LNCAP (cell line): ENCODE measurements around the gene RABGGTA.

Experiments used
- CTCF ChIP-seq: fragments of 450-650 bp; IDR thresholded peaks from 2 replicates; pipeline ENCODE4 v1.5.1; 2017; ENCODE audit warnings: mild to moderate bottlenecking

RABGGTA gene

GRCh38 chr14:24266344-24267244, 4.8 kb downstream of the RABGGTA start:
- no peak for TF ChIP-seq CTCF

DNA sequence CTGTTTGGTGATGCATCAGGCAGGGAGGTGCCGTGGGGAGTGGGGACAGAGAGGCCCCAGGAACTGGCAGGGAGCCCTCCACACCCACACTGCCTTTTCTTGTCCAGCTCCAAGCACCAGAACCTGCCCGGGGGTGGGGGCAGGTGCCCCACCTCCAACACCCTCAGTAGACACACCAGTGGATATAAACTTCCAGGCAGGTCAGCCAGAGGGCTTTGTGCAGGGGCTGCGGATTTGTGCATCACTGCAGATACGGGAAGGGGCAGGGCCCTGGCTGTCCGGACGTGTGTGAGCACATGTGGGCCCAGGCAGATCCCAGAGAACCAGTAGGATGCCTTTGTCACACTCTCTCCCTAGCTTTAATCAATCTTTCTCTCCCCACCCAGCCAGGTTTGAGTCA, 7.1 kb downstream of the RABGGTA start:
- TF ChIP-seq CTCF = no peak

DNA sequence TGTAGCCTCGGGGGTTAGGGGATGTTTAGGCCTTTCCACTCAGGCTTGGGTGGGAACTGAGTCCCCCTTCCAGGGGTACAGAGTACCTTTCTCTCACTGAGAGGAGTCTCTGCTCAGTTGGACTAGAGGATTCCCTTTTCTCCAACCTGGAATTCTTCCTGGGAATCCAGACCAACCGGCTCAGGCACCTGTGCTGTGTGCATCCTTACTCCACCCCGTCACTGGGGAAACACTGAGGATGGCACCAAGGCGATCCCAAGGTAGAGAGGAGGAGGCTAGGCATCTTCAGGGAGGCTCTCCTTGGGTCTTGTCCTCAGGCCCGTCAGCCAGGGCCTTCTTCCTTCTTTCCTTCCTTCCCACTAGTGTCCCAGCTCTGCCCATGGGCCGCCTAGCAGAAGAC, 7.5 kb downstream of the RABGGTA start:
- TF ChIP-seq CTCF = no peak

GRCh38 chr14:24262821-24263733, 8.3 kb downstream of the RABGGTA start, which contains the start of gene TGM1:
Gene TGM1 (minus strand): TSS chr14:24263177. CDS start chr14:24262352, 825 bp downstream.
- no peak for TF ChIP-seq CTCF

DNA sequence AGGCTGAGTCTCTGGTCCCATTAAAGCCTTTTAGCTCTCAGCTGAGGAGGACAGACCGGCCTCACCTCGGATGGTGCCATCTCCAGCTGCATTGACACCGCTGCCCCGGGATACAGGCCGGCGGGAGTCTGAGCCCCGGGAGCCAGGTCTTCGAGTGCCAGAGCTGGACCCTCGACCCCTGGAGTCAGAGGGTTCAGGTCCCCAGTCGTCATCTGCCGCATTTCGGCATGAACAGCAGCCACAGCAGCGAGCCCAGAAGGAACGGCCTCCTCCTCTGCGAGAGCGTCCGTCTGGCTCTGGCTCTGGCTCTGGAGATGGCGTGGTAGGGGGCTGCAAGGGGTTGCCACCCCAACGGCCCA, 9.4 kb downstream of the RABGGTA start:
- TF ChIP-seq CTCF = no peak

DNA sequence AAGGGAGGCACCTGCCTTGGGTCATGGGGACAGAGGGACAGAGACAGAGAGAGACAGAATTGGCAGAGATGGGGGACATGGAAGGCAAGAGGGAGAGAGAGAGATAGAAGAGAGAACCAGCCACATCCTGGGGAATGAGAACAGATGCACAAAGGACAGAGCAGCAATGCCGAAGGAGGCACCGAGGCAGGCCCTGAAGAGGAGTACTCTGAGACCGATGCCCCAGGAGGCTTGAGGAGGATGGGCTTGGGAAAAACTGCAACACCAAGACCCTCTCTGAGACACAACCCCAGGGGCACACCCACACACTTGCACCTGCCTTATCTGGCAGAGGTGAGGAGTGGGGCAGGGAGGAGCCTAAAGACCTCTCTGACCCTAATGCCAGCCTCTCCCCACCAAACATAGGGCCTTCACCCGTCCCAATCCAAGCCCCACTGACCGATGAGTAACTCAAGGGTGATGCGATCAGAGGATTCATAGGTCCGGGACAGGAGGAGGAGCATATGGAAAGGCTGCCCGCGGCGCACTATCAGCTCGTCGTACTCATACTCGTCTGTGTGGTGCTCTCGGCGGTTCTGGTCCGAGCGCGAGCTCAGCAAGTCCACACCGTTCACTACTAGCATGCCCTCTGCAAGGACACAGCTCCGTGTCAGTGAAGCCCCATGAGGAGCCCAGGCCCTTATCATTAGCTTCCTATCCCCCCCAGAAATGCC, 10.0 kb downstream of the RABGGTA start:
- no peak for TF ChIP-seq CTCF

- no peak for TF ChIP-seq CTCF
Measured at GRCh38 chr14:24260780-24261157, 10.6 kb downstream of the RABGGTA start.
